Panc1 (cell line): Measurements from ENCODE around the gene CCDC187. TPM values are rescaled to one million over a fixed set of nuclear protein-coding genes. Genes with fewer than 3 reads are reported as not detected.

Experiments
- ATAC-seq: fragments of 200-7000 bp; cut with Tn5 transposase; 2 replicates; pipeline ENCODE4 v1.9.1; 2020; ENCODE audit warnings: mild to moderate bottlenecking, moderate library complexity
- BruUV-seq: library from RNA; stranded (reverse); fragments of 400-500 nt; replicated peaks from 2 replicates; lab custom pipeline; 2021; lab: Mats Ljungman, UMichigan
- CTCF ChIA-PET: fragments of 300-600 bp; sonication (Branson Sonifier 250); formaldehyde crosslinking; loops from one replicate; lab custom pipeline; 2022; ENCODE audit warnings: antibody characterized with exemption; lab: Charles Lee
- POLR2A ChIA-PET: fragments of 300-600 bp; sonication (Branson Sonifier 250); formaldehyde crosslinking; loops from one replicate; lab custom pipeline; 2022; ENCODE audit warnings: antibody characterized with exemption; lab: Charles Lee
- DNase-seq: peaks from one replicate; pipeline ENCODE4 v3.0.0-alpha.2; 2010; ENCODE audit warnings: low read depth, low spot score
- H3K27ac ChIP-seq: 2 replicates; pipeline ENCODE4 v1.5.1; 2011; ENCODE audit warnings: mild to moderate bottlenecking, low read length, inconsistent platforms
- H3K27me3 ChIP-seq: fragments of 200-500 bp; sonication (Bioruptor generic); 2 replicates; pipeline ENCODE4 v1.6.0; 2014; ENCODE audit warnings: low read length, inconsistent platforms; ENCODE audit not compliant: control insufficient read depth, insufficient read depth
- H3K36me3 ChIP-seq: fragments of 200-500 bp; sonication (Bioruptor generic); 2 replicates; pipeline ENCODE4 v1.5.1; 2014; ENCODE audit warnings: inconsistent platforms, mild to moderate bottlenecking, low read length, moderate library complexity; ENCODE audit not compliant: control insufficient read depth, insufficient read depth
- H3K4me1 ChIP-seq: 2 replicates; pipeline ENCODE4 v1.5.1; 2011; ENCODE audit warnings: inconsistent platforms, mild to moderate bottlenecking, low read length, moderate library complexity; ENCODE audit not compliant: control insufficient read depth, insufficient read depth
- H3K4me3 ChIP-seq, 2 experiments: 2 replicates each; pipeline ENCODE4 v1.5.1; 2011 to 2012; ENCODE audit warnings: low read depth in 2 of 2, low read length in 2 of 2, mild to moderate bottlenecking in 2 of 2, inconsistent platforms in 1 of 2, moderate library complexity in 1 of 2
- H3K9me3 ChIP-seq: fragments of 200-500 bp; sonication (Bioruptor generic); 2 replicates; pipeline ENCODE4 v1.5.1; 2014; ENCODE audit warnings: low read depth, mild to moderate bottlenecking, inconsistent platforms, low read length, moderate library complexity; ENCODE audit not compliant: control insufficient read depth, insufficient read depth
- CTCF ChIP-seq: fragments of 450-650 bp; IDR thresholded peaks from 2 replicates; pipeline ENCODE4 v1.5.1; 2017; ENCODE audit warnings: mild to moderate bottlenecking
- POLR2AphosphoS5 ChIP-seq: IDR thresholded peaks from 2 replicates; pipeline ENCODE4 v1.6.1; 2012; ENCODE audit warnings: mild to moderate bottlenecking, low read depth, low read length, moderate library complexity
- REST ChIP-seq, 2 experiments: IDR thresholded peaks; 2 replicates each; pipeline ENCODE4 v1.6.1; 2011 to 2012; ENCODE audit warnings: low read depth in 2 of 2, control low read depth in 1 of 2, low read length in 1 of 2, mild to moderate bottlenecking in 1 of 2, moderate library complexity in 1 of 2; ENCODE audit not compliant: insufficient read depth in 1 of 2
- SIN3A ChIP-seq: IDR thresholded peaks from 2 replicates; pipeline ENCODE4 v1.6.1; 2012; ENCODE audit warnings: low read depth, mild to moderate bottlenecking, low read length, moderate library complexity, borderline replicate concordance; ENCODE audit not compliant: insufficient read depth
- TCF7L2 ChIP-seq: IDR thresholded peaks from 2 replicates; pipeline ENCODE4 v1.6.1; 2011; ENCODE audit warnings: mild to moderate bottlenecking, low read depth, low read length, inconsistent platforms
- in situ Hi-C: cut with HindIII; loops from 2 replicates; pipeline ENCODE4 v1.10.0; 2016; ENCODE audit warnings: low sequenced_read_pairs, low pct_unique_long_range_greater_than_20kb
- intact Hi-C: fragments of 100-400 bp; cut with micrococcal nuclease; formaldehyde crosslinking; loops from one replicate; pipeline ENCODE4 v1.10.0; 2022; ENCODE audit not compliant: unreplicated experiment
- total RNA-seq: library from RNA; stranded (reverse); gene quantifications from one replicate; pipeline ENCODE4 v1.2.1, GENCODE V29; 2021; ENCODE audit not compliant: unreplicated experiment

CCDC187 gene
- total RNA-seq, 1 experiment from 2014 or later, result not detected

GRCh38 chr9:136308006-136308701 is 4.3 kb upstream of the CCDC187 start:
- DNase-seq (no peak), ATAC-seq (no peak)
- Histone ChIP-seq H3K27me3 (no peaks in the 10 kb centered on the region), H3K9me3 (no peaks in the 10 kb centered on the region), H3K36me3 (no peaks in the 10 kb centered on the region), H3K27ac (no peak overlapping the region), H3K4me3 (no peak overlapping the region), H3K4me1 (peaks cover 4% of the 10 kb centered on the region; the same call in 1 of the 2 replicates)
- BruUV-seq, result no TSS peak
- in situ Hi-C loops, result no loop called here
- CTCF ChIA-PET, result no interaction called here
- TF ChIP-seq REST (IDR thresholded peaks at IDR 0.05; ENCODE audit: insufficient read depth in 1 of 2, low read depth in 2 of 2, low read length in 1 of 2), result no peak
- TF ChIP-seq SIN3A, result no peak
- TF ChIP-seq CTCF, result no peak
- no peak for TF ChIP-seq TCF7L2
- no peak for TF ChIP-seq POLR2AphosphoS5
- POLR2A ChIA-PET, result no interaction called here
- intact Hi-C loops, result no loop called here

GRCh38 chr9:136307215-136307750 is 3.4 kb upstream of the CCDC187 start:
- H3K36me3 ChIP-seq, result no peaks in the 10 kb centered on the region
- DNase-seq, result no peak
- H3K27me3 ChIP-seq, result no peaks in the 10 kb centered on the region
- TF ChIP-seq REST (IDR thresholded peaks at IDR 0.05; ENCODE audit: insufficient read depth in 1 of 2, low read depth in 2 of 2, low read length in 1 of 2), result no peak
- no peak for TF ChIP-seq POLR2AphosphoS5
- no peak for TF ChIP-seq SIN3A
- no peak for TF ChIP-seq TCF7L2
- no peak for TF ChIP-seq CTCF
- H3K9me3 ChIP-seq, result no peaks in the 10 kb centered on the region
- no peak for ATAC-seq
- no TSS peak for BruUV-seq
- ChIA-PET CTCF (no interaction called here), POLR2A (no interaction called here)
- H3K4me1 ChIP-seq, result peaks cover 4% of the 10 kb centered on the region; the same call in 1 of the 2 replicates
- intact Hi-C loops (no loop called here), in situ Hi-C loops (no loop called here)
- no peak overlapping the region for H3K4me3 ChIP-seq
- no peak overlapping the region for H3K27ac ChIP-seq
